GM18907 (cell line): ENCODE results near the gene FUT8.
"Not testable (repeated sequence)": the region's sequence is repeated elsewhere in the genome, so short reads cannot be mapped to it uniquely, and the experiment has no call there.

Experiments used
- ATAC-seq: cut with Tn5 transposase; IDR thresholded peaks from one replicate; pipeline ENCODE4 v1.9.1; 2021; ENCODE audit warnings: mild to moderate bottlenecking, moderate library complexity; ENCODE audit not compliant: unreplicated experiment

FUT8 gene

DNA sequence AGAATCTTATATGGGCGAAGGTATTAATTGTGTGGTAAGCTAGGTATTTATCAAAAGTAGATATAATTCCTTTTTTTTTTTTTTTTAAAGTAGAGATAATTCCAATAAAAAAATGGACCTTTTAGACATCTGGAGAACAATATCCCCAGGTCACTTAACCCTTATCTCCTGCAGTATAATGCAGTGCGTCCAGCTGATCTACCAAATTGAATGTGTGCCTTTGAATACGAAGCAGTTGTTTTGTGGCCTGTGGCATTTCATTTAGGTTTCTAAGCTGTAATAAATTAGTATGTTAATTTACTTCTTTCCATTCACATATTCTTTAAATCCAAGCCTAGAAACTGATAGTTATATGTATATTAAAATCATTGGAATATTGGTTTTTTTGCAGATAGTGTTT, 3.1 kb downstream of the FUT8 start:
- ATAC-seq: no peak

DNA sequence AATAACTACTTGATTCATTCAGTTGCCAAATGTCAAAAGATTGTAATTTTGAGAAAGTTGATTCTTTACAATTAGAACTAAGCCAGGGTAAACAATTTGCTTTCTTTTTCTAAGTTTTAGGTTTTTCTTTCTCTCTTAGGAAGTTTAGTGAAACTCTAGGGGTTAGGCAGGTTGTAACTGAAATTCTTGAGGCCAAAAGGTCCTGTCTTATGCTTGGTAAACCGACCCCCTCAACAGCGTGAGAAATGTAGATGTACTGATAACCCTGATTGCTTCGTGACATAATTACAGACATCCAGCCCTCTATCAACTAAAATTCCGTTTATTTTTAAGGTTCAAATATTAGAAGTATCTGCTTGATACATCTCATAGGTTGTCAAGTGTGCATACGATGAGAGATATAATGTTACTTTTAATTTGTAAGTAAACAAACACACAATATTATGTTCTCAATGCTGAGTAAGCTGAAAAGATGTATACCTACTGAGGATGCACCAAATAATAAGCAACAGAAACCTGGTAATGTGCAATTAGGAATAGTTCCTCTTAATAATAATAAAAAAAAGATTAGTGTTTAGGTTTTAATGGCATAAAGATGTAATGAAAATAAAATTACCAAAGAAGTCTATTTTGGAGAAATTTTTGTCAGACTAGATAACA, 7.2 kb downstream of the FUT8 start:
- ATAC-seq: no peak

DNA sequence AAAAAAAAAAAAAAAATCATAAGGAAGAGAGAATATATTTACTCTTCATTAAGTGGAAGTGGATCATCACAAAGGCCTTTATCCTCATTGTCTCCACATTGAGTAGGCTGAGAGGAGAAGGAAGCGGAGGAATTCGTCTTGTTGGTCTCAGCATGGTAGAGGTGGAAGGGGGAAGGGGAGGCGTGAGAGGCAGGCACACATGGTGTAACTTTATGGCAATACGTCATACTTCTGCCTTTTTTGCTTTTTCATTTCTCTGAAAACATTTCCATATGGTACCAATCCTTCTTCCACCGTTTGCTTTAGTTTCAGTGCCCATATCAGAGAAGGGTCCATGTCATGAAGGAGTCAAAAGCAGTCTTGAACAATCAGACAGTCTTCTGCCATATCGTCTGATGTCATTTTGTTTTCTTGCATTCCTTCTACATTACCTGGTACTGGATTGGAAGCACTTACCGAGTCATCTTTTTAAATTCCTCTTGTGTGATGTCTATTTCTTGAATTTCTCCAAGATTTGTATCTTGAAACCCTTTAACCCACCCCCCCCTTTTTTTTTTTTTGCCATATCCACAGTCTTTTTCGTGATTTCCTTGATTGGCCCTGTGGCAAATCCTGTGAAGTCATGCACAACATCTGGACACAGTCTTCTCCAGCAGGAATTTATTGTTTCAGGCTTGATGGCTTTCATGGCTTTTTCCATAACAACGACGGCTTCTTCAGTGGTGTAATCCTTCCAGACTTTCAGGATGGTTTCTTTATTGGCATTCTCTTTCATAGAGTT, 8.9 kb downstream of the FUT8 start:
- ATAC-seq: no peak

DNA sequence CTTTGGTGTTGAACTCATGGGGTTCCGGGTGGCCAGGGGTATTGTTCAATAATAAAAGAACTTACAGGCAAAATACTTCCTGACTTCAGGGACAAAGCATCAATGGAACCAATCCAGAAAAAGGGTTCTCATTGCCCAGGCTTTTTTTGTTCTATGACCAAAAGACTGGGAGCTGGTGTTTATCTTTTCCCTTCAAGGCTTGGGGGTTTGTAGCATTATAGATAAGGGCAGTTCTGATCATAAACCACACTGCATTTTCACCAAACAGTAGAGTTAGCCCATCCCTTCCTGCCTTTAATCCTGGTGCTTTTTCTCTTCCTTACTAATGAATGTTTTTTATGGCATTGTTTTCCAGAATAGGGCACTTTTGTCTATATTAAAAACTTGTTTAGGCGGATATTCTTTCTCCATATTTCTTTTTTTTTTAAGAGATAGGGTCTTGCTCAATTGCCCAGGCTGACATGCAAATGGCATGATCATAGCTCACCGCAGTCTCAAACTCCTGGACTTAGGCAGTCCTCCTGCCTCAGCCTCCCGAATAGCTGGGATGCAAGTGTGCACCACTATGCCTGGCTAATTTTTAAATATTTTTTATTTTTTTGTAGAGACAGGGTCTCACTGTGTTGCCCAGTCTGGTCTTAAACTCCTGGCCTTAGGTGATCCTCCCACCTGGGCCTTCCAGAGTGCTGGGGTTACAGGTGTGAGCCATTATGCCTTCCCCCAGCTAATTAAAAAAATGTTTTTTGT, 9.7 kb downstream of the FUT8 start:
- no peak for ATAC-seq

DNA sequence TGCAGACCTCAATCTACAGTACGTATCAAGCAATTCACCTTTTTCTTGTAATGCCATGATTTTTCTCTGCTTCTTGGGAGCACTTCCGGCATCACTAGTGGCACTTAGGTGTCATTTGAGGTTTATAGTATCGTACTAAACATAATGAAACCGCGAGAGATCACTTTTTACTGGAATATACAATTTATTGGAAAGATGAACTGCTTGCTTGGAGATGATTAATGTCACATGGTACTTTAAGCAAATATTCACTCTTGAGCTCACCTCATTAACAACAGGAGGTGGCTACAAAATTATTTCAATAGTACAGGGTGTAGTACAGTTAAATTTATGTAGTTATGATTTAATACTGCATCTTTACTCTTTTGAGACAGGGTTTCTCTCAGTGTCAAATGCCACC, 11.5 kb downstream of the FUT8 start:
- ATAC-seq: no peak

DNA sequence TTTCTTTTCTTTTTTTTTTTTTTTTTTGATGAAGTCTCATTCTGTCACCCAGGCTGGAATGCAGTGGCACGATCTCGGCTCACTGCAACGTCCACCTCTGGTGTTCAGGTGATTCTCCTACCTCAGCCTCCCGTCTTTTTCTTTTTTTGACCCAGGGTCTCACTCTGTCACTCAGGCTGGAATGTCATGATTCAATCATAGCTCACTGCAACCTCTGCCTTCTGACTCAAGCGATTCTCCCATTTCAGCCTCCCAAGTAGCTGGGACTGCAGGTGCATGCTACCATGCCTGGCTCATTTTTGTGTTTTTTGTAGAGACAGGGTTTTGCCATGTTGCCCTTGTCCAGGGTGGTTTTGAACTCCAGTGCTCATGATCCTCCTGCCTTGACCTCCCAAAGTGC, 12.0 kb downstream of the FUT8 start:
- no peak for ATAC-seq

DNA sequence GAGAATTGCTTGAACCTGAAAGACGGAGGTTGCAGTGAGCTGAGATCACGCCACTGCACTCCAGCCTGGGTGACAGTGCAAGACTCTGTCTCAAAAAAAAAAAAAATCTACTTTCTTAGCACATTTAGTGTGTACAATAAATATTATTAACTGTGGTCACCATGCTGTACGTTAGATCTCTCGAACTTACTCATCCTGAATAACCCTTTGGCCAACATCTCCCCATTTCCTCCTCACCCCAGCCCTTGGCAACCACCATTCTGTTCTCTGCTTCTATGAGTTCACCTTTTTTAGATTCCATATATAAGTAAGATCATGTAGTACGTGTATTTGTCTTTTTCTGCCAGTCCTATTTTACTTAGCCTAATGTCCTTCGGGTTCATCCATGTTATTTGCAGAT, 13.4 kb downstream of the FUT8 start:
- no peak for ATAC-seq

DNA sequence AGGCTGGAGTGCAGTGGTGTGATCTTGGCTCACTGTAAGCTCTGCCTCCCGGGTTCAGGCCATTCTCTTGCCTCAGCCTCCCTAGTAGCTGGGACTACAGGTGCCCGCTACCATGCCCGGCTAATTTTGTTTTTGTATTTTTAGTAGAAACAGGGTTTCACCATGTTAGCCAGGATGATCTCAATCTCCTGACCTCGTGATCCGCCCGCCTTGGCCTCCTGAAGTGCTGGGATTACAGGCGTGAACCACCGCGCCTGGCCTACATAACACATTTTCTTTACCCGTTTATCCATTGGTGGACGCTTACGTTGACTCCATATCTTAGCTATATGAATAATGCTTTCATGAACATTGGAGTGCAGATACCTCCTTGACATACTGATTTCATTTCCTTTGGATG, 14.4 kb downstream of the FUT8 start:
- ATAC-seq: not testable (repeated sequence)

DNA sequence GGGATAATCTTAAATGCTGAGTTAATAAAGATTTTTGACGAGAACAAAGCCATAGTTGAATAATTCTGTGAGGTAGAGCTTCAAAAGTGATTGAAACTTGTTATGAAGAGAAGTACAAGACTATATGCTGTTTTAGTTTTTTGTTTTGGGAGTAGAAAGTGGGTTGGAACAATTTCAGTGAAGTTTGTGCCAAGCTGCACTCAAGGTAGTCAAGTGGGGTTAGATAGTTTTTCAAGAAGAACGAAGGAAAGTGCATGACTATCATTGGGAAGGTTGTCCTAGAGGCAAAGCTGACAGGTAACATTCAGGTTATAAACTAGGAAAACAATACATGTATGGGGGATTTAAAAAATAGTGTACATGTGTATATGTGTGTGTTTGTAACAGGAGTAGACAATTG, 16.2 kb downstream of the FUT8 start:
- no peak for ATAC-seq

DNA sequence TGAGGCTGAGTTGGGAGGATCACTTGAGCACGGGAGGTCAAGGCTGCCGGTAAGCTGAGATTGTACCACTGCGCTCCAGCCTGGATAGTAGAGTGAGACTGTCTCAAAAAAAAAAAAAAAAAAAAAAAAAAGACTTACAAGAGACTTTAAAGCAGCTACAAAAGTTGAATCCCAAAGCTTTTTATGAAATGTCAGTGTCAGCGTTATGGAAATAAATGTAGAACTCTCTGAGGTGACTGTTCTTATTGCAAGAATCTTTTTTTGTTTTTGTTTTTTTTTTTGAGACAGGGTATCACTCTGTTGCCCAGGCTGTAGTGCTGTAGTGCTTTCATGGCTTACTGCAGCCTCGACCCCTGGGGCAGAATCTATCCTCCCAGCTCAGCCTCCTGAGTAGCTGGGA, 17.2 kb downstream of the FUT8 start:
- no peak for ATAC-seq

DNA sequence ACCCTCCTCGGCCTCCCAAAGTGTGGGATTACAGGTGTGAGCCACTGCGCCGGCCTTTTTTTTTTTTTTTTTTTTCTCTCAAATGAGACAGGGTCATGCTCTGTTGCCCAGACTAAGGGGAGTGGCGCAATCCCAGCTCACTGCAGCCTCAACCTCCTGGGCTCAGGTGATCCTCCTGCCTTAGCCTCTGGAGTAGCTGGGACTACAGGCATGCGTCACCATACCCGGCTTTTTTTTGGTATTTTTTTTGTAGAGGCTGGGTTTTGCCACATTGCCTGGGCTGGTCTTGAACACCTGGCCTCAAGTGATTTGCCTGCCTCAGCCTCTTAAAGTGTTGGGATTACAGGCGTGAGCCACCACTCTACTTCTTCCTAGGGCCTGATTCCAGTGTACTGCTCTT, 18.7 kb downstream of the FUT8 start:
- ATAC-seq: no peak

DNA sequence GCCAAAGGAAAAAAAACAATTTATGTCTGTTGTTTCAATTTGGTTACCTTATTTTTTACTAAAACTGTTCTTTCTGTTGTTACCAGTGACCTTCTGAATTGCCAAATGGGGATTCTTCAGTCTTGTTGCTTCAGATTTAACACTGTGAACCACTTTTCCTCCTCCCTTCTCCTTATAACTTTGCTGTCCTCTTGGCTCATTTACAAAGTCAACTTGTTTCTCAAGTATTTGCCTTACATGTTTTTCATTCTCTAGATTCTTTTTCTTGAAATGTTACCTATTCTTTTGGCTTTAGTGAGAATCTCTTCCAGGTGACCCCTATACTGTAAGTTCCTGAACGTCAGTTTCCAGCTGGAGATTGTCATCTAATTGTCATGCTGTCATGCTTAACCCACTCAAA, 19.4 kb downstream of the FUT8 start:
- no peak for ATAC-seq

DNA sequence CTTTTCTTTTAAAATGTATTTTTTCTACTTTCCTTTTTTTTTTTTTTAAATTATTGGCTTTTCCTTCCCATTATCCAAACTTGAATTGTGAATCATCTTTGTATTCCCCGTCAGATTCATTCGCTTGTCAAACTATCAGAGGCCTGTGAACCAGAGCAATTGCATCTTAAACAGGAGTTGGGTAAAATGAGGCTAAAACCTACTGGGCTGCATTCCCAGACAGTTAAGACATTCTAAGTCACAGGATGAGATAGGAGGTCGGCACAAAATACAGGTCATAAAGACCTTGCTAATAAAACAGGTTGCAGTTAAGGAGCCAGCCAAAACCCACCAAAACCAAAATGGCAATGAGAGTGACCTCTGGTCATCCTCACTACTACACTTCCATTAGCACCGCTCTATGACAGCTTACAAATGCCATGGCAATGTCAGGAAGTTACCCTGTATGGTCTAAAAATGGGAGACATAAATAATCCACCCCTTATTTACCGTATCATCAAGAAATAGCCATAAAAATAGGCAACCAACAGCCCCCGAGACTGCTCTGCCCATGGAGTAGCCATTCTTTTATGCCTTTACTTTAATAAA, 19.9 kb downstream of the FUT8 start:
- ATAC-seq: peak; percentile 15

DNA sequence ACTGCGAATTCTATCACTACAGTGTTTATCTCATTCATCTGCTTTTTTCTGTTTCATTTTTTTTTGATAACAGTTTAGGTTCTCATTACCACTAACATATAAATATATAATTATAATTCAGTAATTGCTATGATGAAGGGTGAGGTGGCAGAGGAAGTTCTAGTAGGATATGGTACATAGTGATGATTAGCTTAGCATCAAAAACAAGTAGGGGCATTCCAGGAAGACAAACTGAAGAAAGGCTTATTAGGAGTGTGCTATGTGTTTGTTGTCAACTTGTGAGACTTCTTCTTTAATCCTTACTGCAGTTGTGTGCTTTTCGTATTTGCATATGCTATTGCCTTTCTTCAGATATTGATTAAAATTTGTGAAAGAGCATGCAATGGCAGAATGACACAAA, 20.6 kb downstream of the FUT8 start:
- ATAC-seq: peak; percentile 57

DNA sequence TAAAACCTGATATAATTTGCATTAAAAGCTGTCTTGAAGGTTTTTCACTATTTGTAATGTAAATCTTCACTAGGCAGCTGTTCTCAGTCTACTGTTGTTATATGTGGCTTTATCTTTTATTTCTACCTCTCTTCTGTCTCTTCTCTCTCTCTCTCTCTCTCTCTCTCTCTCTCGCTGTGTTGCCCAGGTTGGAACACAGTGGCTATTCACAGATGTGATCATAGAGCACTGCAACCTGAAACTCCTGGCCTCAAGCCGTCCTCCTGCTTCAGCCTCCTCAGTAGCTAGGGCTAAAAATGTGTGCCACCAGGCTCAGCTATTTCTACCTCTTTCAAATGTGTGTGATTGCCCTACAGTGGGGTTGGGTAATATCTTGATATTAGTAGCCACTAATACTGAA, 21.1 kb downstream of the FUT8 start:
- ATAC-seq: peak; percentile 28

DNA sequence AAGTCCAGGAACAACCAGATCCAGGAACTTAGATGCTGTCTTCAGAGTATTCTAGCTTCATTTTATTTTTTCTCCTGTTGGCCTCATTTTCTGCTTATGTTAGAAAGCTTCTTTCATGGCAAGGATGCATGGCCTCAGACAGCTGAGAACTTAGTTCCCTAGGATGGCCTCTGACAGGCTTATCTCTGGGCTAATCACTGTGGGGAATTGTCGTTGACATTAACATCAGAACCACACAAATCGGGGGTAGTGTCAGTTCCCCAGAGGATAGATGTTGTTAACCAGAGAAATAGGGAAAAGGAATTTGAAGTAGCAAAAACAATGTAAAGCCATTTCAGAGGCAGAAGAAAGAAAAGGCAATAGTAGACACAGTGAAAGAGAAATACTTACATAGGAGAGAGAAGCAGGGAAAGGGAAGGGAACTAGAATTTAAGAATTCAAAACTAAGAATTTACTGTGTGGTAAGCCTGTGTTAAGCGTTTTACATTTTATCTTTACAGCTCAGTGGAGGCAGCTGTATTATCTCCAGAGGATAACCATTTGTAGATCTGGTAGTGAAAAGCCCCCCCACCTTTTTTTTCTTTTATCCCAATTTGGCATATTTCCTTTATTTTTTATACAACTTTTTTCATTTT, 21.8 kb downstream of the FUT8 start:
- ATAC-seq: no peak

DNA sequence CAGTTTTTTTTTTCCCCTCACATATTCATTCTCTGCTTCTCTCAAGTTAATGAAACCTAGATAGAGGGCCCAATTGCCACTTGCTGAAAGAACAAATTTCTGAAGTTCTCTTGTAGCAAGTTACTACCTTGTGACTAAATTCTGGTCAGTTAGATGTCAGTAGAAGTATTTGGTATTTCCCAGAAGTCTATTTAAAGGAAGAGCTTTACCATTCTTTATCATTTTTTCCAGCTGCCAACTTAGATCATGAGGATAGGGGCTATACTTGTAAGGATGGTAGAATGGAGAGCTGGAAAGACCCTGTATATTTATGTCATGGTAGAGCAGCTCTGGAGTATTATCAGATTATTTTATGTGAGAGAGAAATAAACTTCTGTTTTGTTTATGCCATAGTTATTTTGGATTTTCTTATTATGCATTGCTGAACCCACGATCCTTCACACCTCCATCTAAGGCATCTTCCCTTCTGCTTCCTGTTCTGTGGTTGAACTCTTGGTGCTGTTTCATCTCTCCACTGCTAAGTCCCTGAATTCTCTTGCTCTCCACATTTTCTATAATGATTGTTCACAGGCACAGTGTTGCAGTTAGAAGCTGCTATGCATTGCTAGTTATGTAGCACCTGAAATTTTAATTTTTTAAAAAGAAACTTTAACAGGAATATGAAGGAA, 25.9 kb downstream of the FUT8 start:
- ATAC-seq: no peak

DNA sequence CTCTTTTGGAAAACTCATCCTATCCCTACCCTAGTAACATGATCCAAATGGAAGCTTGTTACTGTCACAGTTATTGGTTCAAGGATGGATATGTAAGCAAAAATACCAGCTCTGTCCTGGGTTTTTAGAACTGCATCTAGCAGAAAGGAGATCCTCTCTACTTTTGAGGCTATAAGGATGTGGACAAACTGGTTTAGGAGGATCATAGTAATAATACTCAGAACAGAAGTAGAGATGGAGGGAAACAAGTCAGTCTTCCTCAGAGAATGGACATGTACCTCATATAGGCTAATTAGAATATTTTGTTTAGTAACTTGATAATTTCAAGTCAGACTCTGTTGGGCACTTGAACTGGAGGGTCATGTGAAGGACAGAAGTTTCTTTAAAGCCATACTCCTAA, 26.6 kb downstream of the FUT8 start:
- no peak for ATAC-seq

DNA sequence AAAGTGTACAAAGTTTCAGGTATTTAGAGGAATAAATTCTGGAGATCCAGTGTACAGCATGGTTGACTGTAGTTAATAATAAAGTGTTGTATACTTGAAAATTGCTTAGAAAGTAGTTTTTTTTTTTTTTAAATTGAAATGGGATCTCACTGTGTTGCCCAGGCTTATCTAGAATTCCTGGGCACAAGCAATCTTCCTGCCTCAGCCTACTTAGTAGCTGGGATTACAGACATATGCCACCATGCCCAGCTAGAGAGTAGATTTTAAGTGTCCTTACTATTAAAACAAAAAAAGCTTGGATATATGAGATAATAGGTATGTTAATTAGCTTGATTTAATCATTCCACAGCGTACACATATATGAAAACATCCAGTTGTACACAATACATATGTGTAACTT, 27.7 kb downstream of the FUT8 start:
- no peak for ATAC-seq

DNA sequence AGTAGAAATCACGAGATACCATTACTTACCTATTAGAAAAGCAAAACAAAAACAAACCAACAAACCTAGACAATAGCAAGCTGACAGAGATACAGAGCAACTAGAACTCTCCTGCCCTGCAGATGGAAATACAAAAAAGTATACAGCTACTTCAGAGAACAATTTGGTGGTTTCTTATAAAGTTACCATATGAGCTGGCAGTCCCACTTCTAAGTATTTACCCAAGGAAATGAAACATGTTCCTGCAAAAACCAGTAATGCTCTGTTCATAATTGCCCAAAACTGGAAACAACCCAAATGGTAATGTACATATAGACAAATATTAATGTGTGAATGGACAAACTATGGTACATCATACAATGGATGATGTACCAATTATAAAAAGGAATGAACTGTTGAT, 31.7 kb downstream of the FUT8 start:
- no peak for ATAC-seq

DNA sequence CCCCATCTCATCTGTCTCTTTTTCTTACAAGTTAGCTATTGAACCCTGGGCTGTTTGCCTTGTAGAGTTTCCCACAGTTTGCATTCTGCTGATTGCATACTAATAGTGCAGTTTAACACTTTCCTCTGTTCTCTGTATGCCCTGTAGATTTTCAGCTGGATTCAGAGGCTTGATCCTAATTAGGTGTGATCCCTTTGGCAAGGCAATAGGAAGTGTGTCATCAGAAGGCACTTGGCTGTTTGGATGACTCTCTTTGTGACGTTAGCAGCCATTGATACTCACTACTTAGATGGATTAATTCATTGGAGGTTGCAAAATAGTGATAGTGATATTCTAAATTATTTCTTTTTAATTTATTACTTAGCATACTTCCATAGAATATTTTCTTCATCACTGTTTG, 33.6 kb downstream of the FUT8 start:
- no peak for ATAC-seq
